ENCODE measurements around the gene HHAT. TPM values are rescaled to one million over a fixed set of nuclear protein-coding genes. Genes with fewer than 3 reads are reported as not detected.

The HHAT gene
- total and polyA plus RNA-seq, 8 donors, result under 0.01 to 5.8 (median 1.6) TPM

DNA sequence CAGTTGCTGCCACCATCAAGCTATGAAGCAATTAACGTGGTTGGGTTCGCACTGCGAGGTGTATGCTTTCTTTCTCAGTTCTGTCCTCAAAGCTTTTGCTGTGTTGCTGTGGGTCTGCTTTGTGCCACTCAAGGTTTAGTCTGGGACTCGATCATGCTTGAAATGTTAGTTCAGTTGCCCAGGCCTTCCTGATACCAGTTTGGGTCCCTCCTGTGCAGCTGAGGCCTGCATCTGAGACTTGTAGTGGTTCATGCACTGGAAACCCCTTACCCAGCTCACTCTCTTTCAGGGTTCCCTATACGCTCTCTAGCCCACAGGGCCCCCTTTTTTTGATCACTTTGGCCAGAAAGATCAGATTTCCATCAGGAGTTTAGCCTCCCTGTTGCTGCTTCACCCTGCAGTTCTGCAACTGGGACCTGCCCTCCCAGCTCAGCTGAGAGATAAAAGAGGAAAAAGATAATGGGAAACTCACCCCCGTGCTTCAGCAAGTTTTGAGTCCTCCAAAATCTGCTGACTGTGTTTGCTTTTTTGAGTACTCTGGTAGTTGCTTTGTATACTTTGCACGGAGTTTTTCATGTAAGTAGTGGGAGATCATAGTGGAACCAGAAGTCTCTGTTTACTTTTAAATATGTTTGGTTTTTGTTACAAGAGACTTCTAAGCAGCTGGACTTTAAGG is 317.0 kb downstream of the HHAT start:
- intact Hi-C loops (cut with DNase I; ENCODE audit: low total_unique reads), result no loop called here
- WGBS, 5 donors, result 64 to 72% (median 69%) methylated on average over 7 of the region's 7 CpGs
- DNase-seq, result no peak
- peaks cover 0 to 10% (median 0%) of the 10 kb centered on the region in 4 donors for H3K4me1 ChIP-seq
- no peak overlapping the region for H3K4me3 ChIP-seq
- H3K27ac ChIP-seq, result no peak overlapping the region
- no peaks in the 10 kb centered on the region for H3K27me3 ChIP-seq
- H3K9me3 ChIP-seq, result no peaks in the 10 kb centered on the region
- TF ChIP-seq EP300 (IDR thresholded peaks at IDR 0.05), result no peak
- no peak for TF ChIP-seq POLR2A (IDR thresholded peaks at IDR 0.05)
- no peaks in the 10 kb centered on the region for H3K36me3 ChIP-seq

DNA sequence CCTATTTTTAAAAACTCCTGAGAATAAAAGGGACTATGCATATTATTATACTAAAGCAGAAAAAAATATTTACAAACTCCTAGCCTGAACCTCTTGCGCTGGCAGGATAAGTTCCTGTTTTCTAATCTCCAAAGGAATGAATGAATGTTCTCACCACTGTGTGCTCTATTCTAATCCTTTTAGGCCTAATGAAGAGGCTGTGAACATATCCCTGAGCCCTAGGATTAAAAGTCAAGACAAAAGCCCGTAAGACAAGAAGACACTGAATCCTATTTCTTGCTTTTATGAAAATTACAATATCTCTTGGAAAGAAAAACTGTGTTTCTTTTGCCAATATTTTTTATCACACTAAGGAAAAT is 317.5 kb downstream of the HHAT start:
- no peak for DNase-seq
- Histone ChIP-seq H3K36me3 (no peaks in the 10 kb centered on the region), H3K4me1 (peaks cover 0 to 10% (median 0%) of the 10 kb centered on the region in 4 donors), H3K27me3 (no peaks in the 10 kb centered on the region), H3K4me3 (no peak overlapping the region), H3K9me3 (no peaks in the 10 kb centered on the region), H3K27ac (no peak overlapping the region)
- intact Hi-C loops (cut with DNase I; ENCODE audit: low total_unique reads), result no loop called here
- 60 to 64% (median 62%) methylated on average over 2 of the region's 2 CpGs for WGBS, 5 donors
- TF ChIP-seq EP300 (IDR thresholded peaks at IDR 0.05) (no peak), POLR2A (IDR thresholded peaks at IDR 0.05) (no peak), POLR2AphosphoS5 (IDR thresholded peaks at IDR 0.05) (no peak)
- TF ChIP-seq, protein P1, sequence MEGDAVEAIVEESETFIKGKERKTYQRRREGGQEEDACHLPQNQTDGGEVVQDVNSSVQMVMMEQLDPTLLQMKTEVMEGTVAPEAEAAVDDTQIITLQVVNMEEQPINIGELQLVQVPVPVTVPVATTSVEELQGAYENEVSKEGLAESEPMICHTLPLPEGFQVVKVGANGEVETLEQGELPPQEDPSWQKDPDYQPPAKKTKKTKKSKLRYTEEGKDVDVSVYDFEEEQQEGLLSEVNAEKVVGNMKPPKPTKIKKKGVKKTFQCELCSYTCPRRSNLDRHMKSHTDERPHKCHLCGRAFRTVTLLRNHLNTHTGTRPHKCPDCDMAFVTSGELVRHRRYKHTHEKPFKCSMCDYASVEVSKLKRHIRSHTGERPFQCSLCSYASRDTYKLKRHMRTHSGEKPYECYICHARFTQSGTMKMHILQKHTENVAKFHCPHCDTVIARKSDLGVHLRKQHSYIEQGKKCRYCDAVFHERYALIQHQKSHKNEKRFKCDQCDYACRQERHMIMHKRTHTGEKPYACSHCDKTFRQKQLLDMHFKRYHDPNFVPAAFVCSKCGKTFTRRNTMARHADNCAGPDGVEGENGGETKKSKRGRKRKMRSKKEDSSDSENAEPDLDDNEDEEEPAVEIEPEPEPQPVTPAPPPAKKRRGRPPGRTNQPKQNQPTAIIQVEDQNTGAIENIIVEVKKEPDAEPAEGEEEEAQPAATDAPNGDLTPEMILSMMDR (IDR thresholded peaks at IDR 0.05), result no peak

DNA sequence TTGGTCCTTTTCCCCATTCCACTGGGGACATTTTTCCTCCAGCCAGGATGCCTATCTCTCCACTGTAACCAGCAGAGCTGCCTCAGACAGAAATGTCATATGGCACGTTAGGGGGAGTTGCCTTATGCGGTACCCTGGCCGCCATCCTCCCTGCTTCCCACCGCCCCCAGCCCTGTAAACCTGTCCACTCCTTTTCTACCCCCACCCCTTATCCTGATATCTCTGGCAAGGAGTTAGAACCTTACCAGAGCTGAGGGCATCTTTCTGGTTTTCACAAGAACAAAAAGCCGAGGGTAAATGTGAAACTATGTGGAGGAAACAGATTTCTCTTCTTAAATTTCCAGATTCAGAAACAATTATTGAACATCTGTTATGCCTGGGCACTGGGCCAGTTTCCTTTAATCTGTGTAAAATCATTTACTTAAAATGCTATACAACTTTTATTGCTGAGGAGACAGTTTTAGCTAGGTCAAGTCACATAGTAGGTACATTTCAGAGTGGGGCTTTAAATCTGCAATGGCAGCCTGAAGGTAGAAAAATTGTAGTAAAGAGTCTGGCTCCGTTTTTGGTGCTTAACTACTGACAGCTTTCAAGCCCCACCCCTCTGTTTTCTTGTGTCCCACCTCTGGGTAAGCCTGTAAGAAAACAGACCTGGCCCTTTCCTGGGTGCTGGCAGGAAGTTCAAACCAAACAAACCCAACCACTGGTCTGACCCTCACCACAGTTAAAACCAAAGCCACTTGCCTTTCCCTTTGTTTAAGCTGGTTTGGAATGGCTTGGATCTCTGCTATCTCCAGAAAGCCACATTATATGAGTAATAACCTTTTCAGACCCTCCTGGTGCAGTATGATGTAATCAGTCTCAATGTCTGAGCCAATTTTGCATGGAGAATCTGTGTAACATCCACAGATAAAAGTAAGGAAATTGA is 319.0 kb downstream of the HHAT start:
- intact Hi-C loops (cut with DNase I; ENCODE audit: low total_unique reads), result no loop called here
- TF ChIP-seq POLR2A (IDR thresholded peaks at IDR 0.05) (no peak), POLR2AphosphoS5 (IDR thresholded peaks at IDR 0.05) (no peak), EP300 (IDR thresholded peaks at IDR 0.05) (no peak)
- TF ChIP-seq, protein P1 (IDR thresholded peaks at IDR 0.05), result no peak
- peaks cover 0 to 10% (median 0%) of the 10 kb centered on the region in 4 donors for H3K4me1 ChIP-seq
- H3K27me3 ChIP-seq, result no peaks in the 10 kb centered on the region
- 67 to 77% (median 75%) methylated on average over 6 of the region's 6 CpGs for WGBS, 5 donors
- no peak overlapping the region for H3K27ac ChIP-seq
- no peaks in the 10 kb centered on the region for H3K36me3 ChIP-seq
- no peak overlapping the region for H3K4me3 ChIP-seq
- DNase-seq, result no peak
- no peaks in the 10 kb centered on the region for H3K9me3 ChIP-seq

DNA sequence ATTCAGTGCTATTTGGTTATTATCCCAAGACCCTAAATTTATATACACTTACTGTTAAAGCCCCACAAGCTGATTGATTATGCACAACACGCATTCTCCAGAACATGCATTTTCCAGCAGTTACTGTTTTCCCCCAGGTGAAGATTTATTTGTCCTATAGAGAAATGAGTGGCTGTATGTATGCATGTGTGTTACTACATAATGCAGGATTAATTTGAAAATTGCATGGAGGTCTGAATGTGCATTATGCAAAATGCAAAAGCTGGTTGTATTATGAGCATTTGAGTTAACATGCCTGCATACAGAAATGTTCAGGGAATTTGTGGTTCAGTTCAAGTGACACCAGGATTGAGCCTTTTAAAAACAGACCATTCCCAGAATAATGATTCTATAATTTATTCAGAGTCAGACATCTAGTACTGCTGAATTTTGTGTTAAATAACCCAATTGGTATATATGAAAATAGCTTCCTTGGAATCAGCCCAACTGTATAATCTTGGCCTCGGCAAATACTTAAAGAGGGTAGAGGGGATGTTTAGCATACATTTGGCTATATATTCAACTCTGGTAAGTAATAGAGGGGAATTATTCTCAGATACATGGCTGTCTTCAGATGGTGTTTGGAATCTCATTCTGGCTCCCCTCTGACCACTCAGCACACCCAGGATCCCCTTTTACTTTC is 320.0 kb downstream of the HHAT start:
- intact Hi-C loops (cut with DNase I; ENCODE audit: low total_unique reads), result no loop called here
- Histone ChIP-seq H3K4me3 (no peak overlapping the region), H3K27me3 (no peaks in the 10 kb centered on the region), H3K27ac (no peak overlapping the region), H3K9me3 (no peaks in the 10 kb centered on the region), H3K36me3 (no peaks in the 10 kb centered on the region), H3K4me1 (peaks cover 0 to 10% (median 0%) of the 10 kb centered on the region in 4 donors)
- TF ChIP-seq POLR2AphosphoS5 (IDR thresholded peaks at IDR 0.05), result no peak
- TF ChIP-seq EP300 (IDR thresholded peaks at IDR 0.05), result no peak
- no peak for TF ChIP-seq POLR2A (IDR thresholded peaks at IDR 0.05)
- TF ChIP-seq, protein P1 (IDR thresholded peaks at IDR 0.05), result no peak
- 61 to 97% (median 92%) methylated on average over 2 of the region's 2 CpGs for WGBS, 5 donors
- DNase-seq, result no peak

Measured in stomach (tissue), 9 donors.